Measurements from ENCODE around the gene MRFAP1.

The MRFAP1 gene

GRCh38 chr4:6640292-6641163 lies at the start of gene MRFAP1:
Gene MRFAP1 (plus strand): TSS chr4:6640685. CDS start chr4:6640863, 178 bp downstream.
- DNase-seq, result peak; percentile 95

DNA sequence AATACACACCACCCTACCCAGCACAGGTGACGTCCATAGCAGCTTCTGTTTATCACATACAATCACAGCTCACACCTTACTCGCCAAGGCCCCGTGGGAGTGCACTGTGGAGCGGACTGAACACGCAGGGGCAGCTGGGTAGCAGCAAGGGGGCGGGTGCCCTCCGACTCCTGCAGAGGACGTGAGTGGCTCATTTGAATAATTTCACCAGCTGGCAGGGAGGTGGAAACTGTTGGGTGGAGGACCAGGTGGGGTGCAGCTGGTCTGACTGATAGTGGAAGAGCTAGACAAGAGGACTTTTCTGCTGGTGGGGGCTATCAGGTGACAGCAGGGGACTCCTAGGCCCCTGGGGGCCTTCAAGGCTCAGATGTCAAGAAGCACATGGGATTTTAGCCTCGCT lies 49.2 kb upstream of the MRFAP1 start:
- DNase-seq, result no peak

DNA sequence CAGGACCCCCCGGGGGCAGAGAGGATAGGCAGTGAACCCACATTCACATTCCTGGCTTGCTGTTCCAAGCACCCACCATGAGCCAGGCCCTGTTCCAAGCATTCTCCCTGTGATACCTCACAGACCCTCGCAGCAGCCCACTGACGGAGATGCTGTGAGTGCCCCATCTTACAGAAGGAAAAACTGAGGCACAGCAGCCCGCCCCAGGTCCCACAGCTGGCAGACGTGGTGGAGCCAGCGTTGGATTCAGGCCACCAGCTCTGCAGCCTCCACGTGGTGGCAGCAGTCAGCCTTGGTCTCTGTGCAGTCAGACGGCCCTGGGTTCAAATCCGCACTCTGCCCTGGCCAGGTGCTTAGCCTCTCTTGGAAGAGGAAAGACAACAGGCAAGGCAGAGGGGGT lies 48.7 kb upstream of the MRFAP1 start:
- no peak for DNase-seq

GRCh38 chr4:6592804-6593563 lies 47.5 kb upstream of the MRFAP1 start:
- DNase-seq, result no peak

DNA sequence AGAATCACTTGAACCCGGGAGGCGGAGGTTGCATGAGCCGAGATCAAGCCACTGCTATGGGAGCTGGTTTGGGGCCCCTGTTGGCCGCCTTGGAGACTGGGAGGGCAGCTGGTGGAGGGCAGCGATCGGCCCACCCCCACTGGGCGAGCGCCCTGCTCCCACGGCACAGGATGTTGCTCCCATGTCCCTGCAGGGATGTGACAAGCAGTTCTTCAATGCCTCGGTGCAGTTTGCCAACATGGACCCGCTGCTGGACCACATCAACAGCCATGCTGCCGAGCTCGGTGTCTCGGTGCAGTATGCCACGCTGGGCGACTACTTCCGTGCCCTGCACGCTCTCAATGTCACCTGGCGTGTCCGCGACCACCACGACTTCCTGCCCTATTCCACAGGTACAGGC lies 46.1 kb upstream of the MRFAP1 start:
- no peak for DNase-seq

DNA sequence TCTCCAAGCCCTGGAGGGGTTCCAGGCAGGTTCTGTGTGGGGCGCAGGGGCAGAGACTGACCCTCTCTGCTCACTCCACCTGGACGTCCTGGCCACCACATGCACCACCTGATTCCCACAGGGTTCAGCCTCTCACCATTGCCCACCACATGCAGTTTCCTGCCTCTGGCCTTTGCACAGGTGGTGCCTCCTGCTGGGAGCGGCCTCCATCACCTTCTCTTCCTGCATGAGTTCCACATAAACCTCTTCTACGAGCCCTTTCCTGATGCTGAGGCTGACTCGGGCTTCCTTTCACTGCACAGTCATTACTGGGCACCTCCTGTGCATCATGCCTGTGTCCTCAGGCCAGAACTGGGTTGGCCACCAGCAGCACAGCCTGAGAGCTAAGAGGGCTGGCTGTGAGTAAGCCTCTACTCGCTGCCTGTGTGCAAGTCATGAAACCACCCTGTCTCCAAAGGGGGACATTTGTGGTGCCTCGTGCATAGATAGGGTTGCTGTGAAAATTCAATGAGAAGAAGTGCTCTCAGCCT lies 45.6 kb upstream of the MRFAP1 start:
- DNase-seq, result no peak

- no peak for DNase-seq
Observed at GRCh38 chr4:6595897-6596537, 44.5 kb upstream of the MRFAP1 start.

DNA sequence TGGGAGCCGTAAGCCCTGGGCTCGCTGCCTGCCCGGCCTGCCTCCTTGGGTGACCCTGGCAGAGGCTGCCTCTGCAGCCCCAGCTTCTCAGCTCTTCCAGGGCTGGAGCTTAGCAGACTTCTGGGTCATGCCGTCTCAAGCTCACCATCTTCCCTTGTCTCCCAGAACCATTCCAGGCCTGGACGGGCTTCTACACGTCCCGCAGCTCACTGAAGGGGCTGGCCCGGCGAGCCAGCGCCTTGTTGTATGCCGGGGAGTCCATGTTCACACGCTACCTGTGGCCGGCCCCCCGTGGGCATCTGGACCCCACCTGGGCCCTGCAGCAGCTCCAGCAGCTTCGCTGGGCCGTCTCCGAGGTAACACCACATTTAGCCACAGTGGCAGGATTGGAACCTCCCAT lies 43.5 kb upstream of the MRFAP1 start:
- DNase-seq, result no peak

DNA sequence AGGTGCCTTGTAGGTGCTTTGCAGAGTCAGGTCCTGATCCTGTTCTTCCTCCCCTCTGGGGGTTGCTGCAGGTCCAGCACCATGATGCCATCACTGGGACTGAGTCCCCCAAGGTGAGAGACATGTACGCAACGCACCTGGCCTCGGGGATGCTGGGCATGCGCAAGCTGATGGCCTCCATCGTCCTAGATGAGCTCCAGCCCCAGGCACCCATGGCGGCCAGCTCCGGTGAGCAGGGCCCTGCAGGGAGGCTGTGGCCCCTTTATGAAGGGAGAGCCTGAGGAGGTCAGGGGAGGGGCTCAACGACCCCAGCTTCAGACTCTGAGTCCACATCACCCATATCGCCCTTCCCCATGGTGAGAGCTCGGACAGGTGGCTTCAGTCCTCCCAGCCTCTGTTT lies 42.4 kb upstream of the MRFAP1 start:
- DNase-seq, result no peak

DNA sequence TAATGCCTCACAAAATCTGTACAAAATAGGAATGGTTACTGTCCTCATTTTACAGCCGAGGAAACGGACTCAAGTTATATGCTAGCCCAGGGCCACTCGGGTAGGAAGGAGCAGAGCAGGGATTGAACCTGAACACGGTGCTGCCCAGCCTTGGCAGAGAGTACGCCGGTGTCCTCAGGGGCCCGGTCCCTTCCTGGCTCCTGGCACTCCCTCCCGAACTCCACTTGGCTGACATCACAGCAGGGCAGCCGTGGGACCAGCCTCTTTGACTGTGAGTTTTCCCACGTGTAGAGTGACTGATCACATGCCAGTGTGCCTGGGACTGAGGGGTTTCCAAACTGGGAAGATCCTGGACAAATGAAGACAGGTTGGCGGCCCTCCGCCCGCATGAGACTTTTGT lies 41.8 kb upstream of the MRFAP1 start:
- no peak for DNase-seq

DNA sequence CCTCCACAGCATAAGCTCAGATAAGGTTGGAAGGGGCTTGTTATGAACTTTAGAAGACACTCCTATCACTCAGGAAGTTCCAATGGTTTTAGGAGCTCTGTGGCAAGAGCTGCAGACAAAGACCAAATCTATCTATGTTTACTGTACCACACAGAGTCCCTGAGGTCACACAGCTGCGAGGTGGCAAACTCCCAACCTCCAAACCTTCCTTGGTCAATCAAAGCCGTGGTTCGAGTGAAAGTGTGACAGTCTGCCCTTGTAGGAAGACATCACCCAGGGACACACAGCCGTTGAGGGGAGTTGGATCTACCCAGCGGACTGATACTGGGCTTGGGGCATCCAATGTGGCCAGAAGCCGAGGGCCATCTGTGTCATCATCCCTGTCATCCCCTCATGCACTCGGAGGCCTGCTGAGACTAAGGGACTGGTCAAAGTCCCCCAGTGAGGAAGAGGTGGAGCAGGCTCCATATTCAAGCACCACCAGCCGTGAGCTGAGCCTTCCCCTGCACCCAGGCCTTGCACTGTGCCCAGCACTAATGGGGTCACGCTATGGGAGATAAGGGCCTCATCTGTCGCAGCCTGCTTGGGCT lies 38.7 kb upstream of the MRFAP1 start:
- no peak for DNase-seq

DNA sequence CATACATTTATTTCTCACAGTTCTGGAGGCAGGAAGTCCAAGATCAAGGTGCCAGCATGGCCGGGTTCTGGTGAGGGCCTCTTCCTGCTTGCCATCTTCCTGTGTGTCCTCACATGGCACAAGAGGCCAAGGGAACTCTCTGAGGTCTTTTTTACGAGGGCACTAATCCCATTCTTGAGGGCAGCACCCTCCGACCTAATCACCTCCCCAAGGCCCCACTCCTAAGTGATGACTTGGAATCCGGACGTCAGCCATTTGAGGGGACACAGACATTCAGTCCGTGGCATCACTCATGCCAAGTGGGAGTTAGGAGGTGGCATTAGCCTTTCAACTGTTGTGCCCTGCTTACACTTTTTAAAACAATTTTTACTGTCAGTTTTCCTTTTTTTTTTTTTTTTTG lies 38.2 kb upstream of the MRFAP1 start:
- DNase-seq, result no peak

DNA sequence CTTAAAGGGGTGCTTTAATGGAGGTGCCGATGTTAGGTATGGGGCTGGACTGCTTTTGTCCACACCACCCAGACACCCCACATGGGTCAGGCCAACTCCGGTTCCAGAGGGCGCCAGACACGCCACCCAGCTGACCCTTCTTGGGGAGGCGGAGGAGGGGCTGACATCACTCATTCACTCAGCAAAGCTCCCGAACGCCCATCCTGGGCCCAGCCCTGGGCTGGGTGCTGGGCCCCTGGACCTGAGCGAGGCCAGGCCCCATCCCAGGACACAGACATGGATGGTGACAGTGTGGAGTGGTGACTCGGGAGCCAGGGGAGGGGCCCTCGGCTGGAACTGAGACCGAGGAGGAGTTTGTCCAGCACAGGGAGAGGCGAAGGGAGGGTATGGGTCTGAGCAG lies 37.4 kb upstream of the MRFAP1 start:
- no peak for DNase-seq

DNA sequence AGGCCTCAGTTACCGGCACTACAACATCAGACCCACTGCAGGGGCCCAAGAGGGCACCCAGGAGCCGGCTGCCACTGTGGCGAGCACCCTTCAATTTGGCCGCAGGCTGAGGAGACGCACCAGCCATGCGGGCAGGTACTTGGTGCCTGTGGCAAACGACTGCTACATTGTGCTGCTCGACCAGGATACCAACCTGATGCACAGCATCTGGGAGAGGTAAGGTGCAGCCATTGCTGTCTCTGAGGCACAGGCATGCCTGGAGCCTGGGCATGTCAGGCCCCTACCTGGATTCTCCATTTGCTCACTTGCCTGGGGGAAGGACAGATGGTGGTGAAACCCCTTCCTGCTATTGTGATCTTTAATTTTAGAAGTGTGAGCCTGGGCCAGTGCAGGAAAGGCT lies 35.4 kb upstream of the MRFAP1 start:
- no peak for DNase-seq

- no peak for DNase-seq
Observed at GRCh38 chr4:6605605-6606004, 34.9 kb upstream of the MRFAP1 start.

DNA sequence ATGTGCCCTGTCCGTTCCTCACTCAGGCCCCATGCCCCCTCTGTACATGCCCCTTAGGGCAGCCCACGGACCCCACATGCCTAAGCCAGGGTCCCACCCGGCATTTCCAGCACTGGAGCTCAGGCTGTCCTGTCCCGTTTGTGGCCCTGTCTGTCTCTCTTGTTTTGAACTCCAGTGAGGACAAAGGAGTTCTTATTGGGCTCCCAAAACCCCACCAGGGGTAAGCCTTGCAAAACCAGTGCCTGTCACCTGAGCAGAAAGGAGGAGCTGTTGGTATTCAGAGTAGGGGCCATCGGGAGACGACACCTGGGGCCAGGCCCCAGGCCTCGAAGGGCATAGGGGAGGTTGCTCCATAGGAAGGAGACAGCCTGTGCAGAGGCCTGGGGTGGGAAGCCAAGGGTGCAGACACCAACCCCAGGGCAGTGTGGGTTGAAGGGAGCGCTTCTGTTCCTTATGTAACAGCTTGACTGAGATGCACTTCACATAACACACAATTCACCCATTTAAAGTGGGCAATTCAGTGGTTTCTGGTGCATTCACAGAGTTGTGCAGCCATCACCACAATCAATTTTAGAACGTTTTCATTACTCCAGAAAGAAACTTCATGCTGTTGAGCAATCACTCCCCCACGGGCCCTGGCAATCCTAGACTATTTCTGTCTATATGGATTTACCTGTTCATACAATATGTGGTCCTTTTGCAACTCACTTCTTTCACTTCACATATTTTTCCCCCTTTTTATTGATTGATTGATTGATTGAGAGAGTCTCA lies 33.8 kb upstream of the MRFAP1 start:
- DNase-seq, result no peak

- DNase-seq, result no peak
Observed at GRCh38 chr4:6607368-6608055, 33.0 kb upstream of the MRFAP1 start.

- no peak for DNase-seq
Observed at GRCh38 chr4:6608758-6609414, 31.6 kb upstream of the MRFAP1 start.

DNA sequence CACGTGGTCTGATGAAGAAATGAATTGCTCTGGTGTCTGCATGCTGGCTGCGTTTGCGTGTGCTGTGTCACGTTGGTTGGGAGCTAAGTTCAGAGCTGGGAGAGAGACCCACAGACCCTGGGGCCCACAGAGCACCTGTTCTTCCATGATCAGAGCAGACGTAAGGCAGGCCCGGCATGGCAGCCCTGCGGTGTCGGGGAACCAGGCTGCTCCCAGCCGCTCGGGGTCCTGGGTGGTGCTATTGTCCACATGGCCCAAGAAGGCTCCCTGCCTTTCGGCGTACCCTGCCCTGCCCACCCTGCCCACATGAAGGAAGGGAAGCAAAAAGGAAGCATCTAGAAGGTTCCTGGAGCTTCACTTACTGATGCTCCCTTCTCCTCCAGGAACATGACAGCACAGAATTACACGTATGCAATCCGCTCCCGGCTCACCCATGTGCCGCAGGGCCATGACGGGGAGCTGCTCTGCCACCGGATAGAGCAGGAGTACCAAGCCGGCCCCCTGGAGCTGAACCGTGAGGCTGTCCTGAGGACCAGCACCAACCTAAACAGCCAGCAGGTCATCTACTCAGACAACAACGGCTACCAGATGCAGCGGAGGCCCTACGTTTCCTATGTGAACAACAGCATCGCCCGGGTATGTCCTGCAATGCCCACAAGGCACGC lies 30.9 kb upstream of the MRFAP1 start:
- DNase-seq, result no peak

GRCh38 chr4:6610856-6611430 lies 29.5 kb upstream of the MRFAP1 start:
- no peak for DNase-seq
